ENCODE measurements around the gene GPC6.

DNA sequence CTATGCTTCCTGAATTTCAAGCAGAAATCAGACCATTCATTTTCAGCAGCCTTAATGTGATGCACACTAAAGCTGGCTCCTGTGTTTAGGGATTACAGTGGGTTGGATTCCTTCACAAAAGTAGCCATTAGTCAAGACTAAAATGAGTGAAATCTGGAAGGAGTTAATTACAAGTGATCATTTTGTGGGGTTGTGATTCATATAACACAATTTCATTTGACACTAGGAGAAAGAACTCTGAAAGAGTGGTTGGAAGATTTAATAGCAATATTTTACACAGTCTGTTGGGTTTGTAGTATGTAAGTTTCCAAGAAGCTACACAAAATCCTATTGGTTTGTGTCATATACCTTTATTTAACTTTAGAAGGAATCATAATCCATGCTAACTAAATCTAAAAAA, 1015.9 kb downstream of the GPC6 start:
- no peak for TF ChIP-seq POLR2A (IDR thresholded peaks at IDR 0.05; ENCODE audit: extremely low read depth, insufficient read length)
- TF ChIP-seq, protein P1, sequence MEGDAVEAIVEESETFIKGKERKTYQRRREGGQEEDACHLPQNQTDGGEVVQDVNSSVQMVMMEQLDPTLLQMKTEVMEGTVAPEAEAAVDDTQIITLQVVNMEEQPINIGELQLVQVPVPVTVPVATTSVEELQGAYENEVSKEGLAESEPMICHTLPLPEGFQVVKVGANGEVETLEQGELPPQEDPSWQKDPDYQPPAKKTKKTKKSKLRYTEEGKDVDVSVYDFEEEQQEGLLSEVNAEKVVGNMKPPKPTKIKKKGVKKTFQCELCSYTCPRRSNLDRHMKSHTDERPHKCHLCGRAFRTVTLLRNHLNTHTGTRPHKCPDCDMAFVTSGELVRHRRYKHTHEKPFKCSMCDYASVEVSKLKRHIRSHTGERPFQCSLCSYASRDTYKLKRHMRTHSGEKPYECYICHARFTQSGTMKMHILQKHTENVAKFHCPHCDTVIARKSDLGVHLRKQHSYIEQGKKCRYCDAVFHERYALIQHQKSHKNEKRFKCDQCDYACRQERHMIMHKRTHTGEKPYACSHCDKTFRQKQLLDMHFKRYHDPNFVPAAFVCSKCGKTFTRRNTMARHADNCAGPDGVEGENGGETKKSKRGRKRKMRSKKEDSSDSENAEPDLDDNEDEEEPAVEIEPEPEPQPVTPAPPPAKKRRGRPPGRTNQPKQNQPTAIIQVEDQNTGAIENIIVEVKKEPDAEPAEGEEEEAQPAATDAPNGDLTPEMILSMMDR (IDR thresholded peaks at IDR 0.05; ENCODE audit: low read depth, low read length), result no peak
- TF ChIP-seq, protein P2, sequence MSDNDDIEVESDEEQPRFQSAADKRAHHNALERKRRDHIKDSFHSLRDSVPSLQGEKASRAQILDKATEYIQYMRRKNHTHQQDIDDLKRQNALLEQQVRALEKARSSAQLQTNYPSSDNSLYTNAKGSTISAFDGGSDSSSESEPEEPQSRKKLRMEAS (IDR thresholded peaks at IDR 0.05; ENCODE audit: low read depth, low read length), result no peak

All from NB4 (cell line).